ENCODE results near the gene RFX4.

GRCh38 chr12:106741247-106741646, 158.4 kb downstream of the RFX4 start:
- TF ChIP-seq, protein P1, sequence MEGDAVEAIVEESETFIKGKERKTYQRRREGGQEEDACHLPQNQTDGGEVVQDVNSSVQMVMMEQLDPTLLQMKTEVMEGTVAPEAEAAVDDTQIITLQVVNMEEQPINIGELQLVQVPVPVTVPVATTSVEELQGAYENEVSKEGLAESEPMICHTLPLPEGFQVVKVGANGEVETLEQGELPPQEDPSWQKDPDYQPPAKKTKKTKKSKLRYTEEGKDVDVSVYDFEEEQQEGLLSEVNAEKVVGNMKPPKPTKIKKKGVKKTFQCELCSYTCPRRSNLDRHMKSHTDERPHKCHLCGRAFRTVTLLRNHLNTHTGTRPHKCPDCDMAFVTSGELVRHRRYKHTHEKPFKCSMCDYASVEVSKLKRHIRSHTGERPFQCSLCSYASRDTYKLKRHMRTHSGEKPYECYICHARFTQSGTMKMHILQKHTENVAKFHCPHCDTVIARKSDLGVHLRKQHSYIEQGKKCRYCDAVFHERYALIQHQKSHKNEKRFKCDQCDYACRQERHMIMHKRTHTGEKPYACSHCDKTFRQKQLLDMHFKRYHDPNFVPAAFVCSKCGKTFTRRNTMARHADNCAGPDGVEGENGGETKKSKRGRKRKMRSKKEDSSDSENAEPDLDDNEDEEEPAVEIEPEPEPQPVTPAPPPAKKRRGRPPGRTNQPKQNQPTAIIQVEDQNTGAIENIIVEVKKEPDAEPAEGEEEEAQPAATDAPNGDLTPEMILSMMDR (optimal IDR thresholded peaks at IDR 0.05 in 1 of 3, IDR thresholded peaks at IDR 0.05 in 1 of 3, conservative IDR thresholded peaks at IDR 0.05 in 1 of 3; ENCODE audit: extremely low read depth in 1 of 3, insufficient read depth in 2 of 3, low read length in 3 of 3) = no peak
- TF ChIP-seq EZH2 (IDR thresholded peaks at IDR 0.05; ENCODE audit: low read length) = no peak

Measured in keratinocyte (primary cell).